ENCODE data around the gene MRTFA.

GRCh38 chr22:40645579-40646197 is 9.2 kb upstream of the MRTFA start:
- TF ChIP-seq EGR1 (IDR thresholded peaks at IDR 0.05; ENCODE audit: low read depth in 2 of 2): no peak
- TF ChIP-seq CTCF (IDR thresholded peaks at IDR 0.05; ENCODE audit: low read depth, low read length, missing input control): no peak
- TF ChIP-seq SP1 (IDR thresholded peaks at IDR 0.05): no peak
- no peak for TF ChIP-seq ZBTB33 (IDR thresholded peaks at IDR 0.05)
- no peak for TF ChIP-seq HNF4G (IDR thresholded peaks at IDR 0.05)
- no peak for TF ChIP-seq RAD21 (IDR thresholded peaks at IDR 0.05)
- TF ChIP-seq HNF4A (conservative IDR thresholded peaks at IDR 0.05): no peak
- no peak for TF ChIP-seq RXRA (IDR thresholded peaks at IDR 0.05)
- TF ChIP-seq YY1 (IDR thresholded peaks at IDR 0.05): no peak
- no peak for TF ChIP-seq REST (IDR thresholded peaks at IDR 0.05)
- TF ChIP-seq ATF3 (IDR thresholded peaks at IDR 0.05): no peak
- no peak for TF ChIP-seq TAF1 (conservative IDR thresholded peaks at IDR 0.05)
- TF ChIP-seq JUND (IDR thresholded peaks at IDR 0.05): no peak
- TF ChIP-seq MAX (IDR thresholded peaks at IDR 0.05): no peak
